Esophagus muscularis mucosa (tissue), 4 donors: ENCODE results near the gene DENND1C.

Experiments used
- EP300 ChIP-seq: sonication (generic); formaldehyde crosslinking; IDR thresholded peaks from one replicate; pipeline ENCODE4 v1.6.1; 2017; ENCODE audit warnings: antibody characterized with exemption
- POLR2A ChIP-seq: fragments of 450-650 bp; IDR thresholded peaks from one replicate; pipeline ENCODE4 v1.6.1; 2017; ENCODE audit warnings: antibody characterized with exemption, moderate library complexity, mild to moderate bottlenecking, low read depth
- TF ChIP-seq, protein P1 (sequence below), 3 experiments: fragments of 200-600 bp in 2 of 3; fragments of 450-650 bp in 1 of 3; sonication (generic) in 2 of 3; IDR thresholded peaks; one replicate each; pipeline ENCODE4 v1.5.1; 2017 to 2019; ENCODE audit warnings: antibody characterized with exemption in 3 of 3, mild to moderate bottlenecking in 2 of 3, moderate library complexity in 1 of 3

DNA sequence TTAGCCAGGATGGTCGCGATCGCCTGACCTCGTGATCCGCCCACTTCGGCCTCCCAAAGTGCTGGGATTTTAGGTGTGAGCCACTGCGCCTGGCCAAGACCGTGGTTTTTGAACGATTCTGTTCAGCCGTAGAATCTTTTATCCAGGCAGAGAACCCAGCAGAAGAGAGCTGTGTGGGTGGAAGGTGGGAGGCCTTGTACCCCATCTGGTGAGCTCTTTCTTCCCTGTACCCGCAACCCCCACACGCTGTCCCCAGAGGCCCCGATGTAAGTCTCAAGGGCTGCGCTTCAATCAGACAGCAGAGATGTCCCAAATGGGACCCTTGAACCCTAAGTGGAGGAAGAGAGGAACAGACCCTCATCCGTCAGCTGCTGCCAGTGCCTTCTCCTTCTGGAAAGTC lies 25.7 kb downstream of the DENND1C start:
- no peak for TF ChIP-seq POLR2A
- TF ChIP-seq, protein P1, sequence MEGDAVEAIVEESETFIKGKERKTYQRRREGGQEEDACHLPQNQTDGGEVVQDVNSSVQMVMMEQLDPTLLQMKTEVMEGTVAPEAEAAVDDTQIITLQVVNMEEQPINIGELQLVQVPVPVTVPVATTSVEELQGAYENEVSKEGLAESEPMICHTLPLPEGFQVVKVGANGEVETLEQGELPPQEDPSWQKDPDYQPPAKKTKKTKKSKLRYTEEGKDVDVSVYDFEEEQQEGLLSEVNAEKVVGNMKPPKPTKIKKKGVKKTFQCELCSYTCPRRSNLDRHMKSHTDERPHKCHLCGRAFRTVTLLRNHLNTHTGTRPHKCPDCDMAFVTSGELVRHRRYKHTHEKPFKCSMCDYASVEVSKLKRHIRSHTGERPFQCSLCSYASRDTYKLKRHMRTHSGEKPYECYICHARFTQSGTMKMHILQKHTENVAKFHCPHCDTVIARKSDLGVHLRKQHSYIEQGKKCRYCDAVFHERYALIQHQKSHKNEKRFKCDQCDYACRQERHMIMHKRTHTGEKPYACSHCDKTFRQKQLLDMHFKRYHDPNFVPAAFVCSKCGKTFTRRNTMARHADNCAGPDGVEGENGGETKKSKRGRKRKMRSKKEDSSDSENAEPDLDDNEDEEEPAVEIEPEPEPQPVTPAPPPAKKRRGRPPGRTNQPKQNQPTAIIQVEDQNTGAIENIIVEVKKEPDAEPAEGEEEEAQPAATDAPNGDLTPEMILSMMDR (IDR thresholded peaks at IDR 0.05) = no peak
- no peak for TF ChIP-seq EP300
